Inflammatory macrophage treated with lipopolysaccharide for 1 hour (primary cell): Measurements from ENCODE around the gene HLA-DPB1.

Source experiments
- DNase-seq, 2 donors: peaks; one replicate each; pipeline ENCODE4 v3.0.0-alpha.2; 2020 to 2022

HLA-DPB1 gene

DNA sequence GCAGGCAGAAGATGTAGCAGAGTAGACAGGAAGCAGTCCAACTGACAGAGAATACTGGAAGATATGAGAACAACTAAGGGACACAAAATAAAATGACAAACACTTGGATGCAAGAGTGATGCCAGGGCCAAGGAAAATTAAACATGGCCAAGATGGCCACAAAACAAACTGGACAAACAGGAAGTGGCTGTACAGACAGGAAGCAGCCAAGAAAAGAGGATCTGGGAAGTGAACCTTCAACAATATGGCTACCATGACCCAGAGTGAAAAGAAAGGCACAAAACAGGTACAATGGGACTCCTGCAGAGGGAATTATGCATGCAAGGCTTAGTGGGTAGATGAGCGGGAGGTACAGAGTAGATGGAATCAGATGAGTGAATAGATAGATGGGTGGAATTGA, 29.1 kb downstream of the HLA-DPB1 start:
- no peak for DNase-seq

DNA sequence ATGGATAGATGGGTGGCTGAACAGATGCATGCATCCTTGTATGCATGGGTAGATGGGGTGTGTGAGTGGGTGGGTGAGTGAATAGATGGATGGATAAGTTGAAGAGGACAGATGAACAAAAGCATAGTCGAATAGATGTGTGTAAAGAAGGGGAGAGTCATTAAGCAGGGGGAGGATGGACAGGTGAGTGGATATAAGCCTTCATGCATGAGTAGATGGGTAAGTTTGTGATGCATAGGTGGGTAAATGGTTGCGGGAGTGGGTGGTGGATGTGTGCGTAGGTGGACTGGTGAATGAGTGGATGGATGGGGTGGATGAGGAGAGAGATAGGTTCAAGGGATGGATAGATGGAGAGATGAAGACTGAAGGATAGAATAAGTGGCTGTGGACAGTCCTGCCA, 29.6 kb downstream of the HLA-DPB1 start:
- DNase-seq: no peak

DNA sequence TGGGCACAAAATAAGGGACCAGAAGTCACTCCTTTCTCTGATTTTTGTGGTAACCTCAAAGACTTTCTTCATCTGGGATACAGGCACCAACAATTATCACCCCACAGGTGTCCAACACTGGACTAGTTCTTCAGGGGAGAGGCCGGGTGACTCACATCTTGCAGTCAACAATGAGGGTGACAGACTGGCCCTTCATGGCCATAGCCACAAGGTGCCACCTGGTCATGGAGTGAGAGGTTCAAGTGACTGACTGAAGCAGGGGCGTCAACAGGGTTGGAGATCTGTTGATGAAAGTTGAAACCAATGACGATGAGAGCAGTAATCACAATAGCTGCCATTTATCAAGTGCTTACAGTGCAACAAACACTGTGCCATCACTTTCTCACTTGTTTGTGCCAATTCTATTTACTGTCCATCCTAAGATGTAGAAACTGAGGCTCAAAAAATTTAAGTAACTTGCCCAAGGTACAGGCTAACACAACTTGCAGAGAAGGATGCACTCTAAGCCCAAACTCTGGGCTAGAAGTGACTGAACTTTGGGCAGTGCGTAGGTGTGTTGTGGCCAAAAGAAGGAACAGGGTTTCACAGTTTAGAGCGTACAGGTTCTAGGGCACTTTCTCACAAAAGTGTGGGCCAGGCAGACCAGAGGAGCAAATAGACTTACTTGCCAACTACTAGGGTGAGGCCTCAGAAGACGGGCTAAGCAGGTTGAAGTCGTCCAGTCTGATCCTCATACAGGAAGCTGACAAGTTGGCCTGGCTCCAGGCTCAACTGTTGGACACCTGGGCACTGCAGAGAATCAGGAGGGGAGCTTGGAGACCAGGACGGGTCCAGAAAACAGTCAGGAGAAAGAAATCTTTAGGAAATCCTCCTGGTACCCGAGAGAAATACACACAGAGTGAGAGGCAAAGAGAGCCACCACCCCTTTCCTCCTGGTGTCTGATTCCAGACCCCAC, 30.4 kb downstream of the HLA-DPB1 start:
- no peak for DNase-seq

DNA sequence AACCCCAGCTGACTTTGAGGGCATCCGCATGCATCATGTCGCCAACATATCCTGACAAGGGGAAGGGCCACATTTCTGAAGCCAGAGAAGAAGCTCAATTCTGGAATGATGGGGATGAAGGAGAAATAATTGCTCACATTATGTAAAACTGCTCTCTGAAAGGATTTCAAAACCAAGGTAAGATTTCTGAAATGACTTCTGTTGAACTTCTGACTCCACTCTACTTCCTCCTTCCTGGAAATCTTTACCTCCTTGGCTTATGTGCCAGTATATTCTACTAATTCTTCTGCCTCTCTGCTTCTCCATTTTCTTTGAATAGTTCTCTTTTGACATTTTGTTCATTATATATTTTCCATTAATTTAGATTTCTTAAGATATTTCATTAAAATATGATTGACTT, 31.9 kb downstream of the HLA-DPB1 start:
- DNase-seq: peak; percentile 41 to 48

DNA sequence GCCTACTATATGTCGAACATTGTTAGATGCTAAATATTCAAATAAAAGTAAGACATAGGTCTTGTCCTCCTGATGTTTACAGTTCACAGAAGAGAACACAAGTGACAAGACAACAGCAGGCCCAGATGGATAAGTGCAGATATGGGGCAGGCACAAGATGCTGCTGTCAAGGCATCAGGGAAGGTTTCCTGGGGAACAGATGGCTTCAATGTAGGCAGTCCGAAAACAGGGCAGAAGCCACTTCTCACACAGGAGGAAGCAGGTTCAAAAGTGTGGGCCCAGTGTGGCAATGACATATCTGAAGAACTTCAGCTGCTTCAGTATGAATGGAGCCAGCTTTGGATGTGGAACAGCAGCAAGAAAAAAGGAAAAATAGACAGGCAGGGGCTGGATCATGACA, 32.5 kb downstream of the HLA-DPB1 start:
- no peak for DNase-seq

DNA sequence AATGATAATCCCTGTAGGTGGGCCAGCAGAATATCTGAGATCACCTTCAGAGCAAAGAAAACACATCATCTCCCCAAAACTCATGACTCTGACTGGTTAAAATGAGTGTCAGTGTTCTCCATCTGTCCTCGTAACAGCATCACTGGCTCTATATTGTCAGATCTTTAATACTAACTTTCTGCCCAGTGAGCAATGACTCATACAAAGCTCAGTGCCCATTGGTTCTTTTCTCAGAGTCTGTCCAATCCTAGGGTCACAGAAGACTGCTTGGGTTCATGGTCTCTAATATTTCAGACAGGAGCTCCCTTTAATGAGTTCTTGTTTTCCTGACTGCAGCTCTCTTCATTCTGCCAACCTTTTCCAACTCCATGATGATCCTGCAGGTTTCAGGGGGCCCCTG, 36.4 kb downstream of the HLA-DPB1 start:
- DNase-seq: peak; percentile 66 to 83

DNA sequence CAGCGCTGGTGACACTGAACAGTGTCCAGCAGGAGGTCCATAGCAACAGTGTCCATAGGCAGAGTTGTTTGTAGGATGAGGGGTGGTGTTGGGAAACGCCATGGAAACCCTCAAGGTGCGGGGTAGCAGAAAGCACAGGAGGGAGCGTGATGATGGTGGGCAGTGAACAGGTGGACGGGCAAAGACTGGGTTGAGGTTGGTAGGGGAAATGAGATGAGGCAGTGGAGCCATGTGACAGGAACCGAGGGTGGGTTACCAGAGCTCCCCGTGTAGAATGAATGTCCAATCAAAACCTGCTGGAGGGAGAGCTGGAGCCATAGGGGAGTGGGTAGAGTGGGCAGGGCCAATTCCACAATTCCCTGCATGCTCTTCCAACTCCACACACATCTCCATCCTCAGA, 38.0 kb downstream of the HLA-DPB1 start:
- DNase-seq: no peak

DNA sequence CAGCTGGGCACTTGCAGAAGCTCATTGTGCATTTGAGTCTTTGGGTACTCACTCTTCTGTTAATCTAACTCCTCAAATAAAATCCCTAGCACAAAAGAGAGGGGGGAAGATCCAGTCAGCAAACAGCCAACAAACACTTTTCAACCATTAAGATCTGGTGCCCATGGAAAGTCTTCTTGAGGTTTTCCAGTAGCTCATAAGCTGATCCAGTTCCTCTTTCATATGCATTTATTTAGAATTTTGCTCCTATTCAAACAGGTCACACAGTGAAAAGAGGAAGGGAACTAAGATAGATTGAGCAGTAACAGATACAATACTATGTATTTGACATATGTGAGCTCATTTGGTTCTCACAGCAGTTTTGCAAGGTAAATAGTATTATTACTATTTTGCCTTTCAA, 38.6 kb downstream of the HLA-DPB1 start:
- DNase-seq: peak; percentile 54 to 72

DNA sequence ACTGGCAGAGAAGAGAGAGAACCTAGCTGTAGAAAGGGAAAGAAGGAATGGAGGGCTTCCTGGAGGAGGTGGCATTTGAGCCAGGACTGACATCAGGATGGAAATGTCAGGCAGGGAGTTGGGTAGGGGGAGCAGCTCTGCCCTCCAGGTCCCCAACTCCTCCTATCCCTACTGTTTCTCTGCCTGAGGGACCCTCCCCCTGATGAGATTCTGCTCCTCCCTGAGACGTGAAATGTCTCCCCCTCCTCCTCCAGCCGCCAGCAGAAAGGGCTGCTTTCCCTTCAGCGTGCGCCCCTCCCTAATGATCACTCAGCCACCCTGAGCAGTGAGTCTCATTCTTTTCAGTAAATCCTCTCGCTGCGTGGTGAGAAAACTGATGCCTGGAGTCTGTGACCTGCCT, 40.6 kb downstream of the HLA-DPB1 start:
- DNase-seq: no peak

DNA sequence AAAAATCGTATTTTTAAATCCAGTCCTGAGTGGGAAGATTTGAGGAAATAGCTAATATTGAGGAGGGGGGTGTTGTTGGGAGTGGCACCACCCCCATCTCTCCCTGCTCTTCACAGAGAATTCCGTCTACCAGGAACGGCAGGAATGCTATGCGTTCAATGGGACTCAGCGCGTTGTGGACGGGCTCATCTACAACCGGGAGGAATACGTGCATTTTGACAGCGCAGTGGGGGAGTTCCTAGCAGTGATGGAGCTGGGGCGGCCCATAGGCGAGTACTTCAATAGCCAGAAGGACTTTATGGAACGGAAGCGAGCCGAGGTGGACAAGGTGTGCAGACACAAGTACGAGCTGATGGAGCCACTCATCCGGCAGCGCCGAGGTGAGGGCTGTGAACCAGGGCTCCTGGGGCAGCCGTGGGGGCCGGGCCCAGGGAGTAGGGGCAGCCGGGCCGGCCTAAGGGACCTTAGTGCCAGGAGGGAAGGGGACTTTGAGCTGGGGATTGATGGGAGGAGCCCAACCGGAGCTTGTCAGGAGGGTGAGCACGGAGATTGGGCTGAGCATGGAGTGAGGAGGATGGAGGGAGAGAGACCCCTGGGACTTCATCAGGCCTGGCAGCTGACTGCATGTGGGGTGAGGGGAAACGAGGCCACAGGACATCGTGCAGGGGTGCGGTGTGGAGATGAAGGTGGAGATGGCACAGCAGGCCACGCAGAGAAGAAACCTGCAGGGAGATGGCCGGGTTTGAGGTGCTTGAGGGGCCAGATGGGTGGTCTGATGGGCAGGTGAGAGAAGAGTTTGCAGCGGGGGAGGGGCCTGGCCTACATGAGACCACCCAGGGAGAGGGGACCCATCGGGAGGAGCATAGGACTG, 41.3 kb downstream of the HLA-DPB1 start:
- no peak for DNase-seq

DNA sequence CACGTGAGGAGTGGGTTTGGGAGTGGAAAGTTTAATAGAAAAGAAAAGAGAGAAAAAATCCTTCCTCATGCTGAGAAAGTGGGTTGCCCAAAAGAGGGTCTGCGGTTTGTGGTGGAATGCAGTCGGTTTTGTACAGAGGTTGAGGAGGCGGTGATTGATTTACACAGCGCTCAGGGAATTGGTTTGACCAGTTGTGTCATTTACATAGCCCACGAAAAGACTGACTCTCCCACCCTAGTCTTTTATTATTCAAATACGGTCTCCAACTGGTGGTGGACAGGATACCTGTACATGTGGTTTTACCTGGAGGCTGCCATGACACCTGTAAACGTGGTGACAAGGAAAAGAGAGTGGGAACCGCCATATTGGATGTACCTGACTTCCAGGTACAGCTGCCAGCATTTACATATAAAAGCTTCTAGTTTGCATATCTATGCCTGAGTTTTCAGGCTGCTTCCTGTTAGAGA, 42.1 kb downstream of the HLA-DPB1 start:
- DNase-seq: no peak

DNA sequence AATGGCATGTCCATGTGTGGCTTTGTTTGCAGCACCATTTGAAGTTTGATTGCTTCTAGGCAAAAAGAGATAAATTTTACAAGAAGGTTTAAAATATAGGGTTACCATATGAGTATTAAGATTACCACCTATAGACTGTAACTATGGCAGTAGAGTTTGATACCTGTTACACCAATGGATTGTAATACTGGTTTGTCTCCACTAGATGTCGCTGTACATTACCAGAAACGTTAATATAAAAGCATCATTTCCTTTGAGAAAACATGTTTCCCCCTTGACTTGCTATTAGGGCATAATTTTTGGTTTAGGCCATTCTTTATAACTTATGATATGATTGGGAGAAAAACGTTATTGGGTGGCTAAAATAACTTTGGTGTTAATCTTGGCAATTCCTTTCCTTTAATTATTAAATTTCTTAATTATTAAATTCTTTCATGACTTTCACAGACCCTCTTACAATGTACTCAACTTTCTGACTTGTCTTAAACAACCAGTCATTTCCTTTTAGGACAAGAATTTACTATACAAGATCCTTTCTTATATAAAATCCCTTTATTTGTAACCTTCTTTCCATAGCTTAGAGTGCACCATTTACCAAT, 42.8 kb downstream of the HLA-DPB1 start:
- DNase-seq: peak; percentile 35 to 87

DNA sequence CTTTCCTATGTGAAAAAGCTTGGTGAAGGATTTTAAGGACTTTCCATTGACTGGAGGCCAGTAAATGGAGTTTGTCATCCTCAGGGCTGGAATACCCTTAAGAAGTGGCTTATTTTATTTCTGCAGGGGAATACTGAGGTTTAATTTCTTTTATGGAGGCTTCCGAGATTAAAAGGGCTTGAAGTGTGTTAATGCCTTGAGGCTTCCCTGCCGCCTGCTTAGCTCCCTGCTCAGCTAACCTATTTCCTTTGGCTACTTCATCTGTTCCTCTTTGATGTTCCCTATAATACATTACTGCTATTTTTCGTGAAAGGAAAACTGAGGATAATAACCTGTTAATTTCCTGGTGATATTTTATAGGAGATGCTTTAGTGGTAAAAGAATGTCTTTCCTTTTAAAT, 44.2 kb downstream of the HLA-DPB1 start:
- no peak for DNase-seq

DNA sequence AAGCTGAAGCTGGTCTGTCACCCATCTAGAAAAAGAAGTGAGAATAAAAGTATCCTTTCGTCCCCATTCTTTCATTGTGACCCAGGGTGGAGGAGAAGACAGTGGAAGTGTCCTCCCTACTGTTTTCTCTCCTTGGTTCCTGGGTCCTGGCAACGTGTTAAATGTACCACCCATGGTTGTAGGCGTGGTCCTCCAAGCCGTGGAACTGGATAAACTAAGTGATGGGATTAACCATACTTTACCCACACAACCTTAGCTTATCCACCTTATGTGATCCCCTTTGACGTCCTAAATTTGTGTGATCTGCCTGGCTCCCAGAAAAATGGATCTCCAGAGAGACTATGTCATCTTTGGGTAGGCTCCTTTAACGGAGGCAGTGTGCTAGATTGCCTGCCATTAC, 47.4 kb downstream of the HLA-DPB1 start:
- no peak for DNase-seq

DNA sequence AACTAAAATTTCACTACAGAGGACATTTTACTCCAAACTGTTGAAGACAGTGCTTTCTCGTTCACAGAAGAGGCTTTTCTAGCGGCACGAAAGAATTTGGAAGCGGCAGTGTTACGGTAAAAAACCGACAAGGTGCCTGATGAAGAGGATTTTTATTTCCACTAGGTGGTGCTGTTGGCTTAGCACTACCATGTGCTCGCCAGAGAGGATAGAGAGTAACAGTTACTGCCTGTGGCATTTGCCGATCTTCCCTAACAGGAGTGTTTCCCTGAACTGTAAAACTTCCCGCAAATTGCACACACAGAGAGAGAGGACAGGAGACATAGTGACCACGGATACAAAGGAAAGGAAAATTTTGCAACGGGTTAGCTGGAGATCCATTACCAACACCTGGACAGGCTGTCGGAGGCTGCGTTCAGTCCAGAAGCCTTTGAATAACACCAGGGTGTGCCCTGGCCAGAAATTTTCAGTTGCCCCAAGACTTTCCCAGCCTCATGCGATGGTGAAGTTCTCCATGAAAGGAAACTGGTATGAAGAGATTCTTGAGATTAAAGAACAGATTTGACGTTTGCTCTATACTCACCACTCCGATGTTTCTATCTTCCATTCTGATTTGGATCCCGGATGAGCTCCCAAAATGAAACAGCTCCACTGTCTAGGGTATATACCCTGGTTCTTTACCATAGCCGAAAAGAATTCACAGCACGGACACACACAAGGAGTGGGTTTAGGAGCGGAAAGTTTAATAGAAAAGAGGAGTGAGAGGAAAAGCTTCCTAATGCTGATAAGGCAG, 48.1 kb downstream of the HLA-DPB1 start:
- peak; percentile 40 to 78 for DNase-seq

DNA sequence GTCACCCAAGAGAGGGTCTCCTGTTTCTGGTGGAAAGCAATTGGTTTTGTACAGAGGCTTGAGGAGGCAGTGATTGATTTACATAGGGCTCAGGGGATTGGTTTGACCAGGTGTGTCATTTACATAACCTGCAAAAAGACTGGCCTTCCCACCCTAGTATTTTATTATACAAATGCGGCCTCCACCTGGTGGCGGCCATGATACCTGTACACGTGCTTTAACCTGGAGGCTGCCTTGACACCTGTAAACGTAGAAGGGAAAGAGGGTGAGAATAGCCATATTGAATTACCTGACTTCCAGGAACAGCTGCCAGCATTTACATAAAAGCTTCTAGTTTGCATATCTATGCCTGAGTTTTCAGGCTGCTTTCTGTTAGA, 48.7 kb downstream of the HLA-DPB1 start:
- no peak for DNase-seq

DNA sequence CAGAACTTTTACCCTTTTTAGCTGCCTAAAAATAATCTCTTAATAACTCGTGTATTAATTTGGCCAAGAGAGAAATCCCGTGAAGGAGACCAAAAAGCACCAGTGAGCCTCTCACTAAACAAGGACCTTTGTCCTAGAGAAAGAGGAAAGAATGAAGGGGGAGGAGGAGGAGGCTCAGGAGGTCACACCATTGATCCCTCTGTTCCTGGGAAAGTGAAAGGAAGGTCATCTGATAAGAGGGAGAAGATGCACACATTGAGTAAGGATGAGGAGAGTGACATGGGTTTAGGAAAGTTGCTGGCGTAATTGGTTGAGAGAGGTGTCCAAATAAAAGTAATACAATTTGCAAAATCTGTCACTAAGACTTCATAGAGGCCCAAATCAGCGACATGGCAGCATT, 49.2 kb downstream of the HLA-DPB1 start:
- DNase-seq: no peak

DNA sequence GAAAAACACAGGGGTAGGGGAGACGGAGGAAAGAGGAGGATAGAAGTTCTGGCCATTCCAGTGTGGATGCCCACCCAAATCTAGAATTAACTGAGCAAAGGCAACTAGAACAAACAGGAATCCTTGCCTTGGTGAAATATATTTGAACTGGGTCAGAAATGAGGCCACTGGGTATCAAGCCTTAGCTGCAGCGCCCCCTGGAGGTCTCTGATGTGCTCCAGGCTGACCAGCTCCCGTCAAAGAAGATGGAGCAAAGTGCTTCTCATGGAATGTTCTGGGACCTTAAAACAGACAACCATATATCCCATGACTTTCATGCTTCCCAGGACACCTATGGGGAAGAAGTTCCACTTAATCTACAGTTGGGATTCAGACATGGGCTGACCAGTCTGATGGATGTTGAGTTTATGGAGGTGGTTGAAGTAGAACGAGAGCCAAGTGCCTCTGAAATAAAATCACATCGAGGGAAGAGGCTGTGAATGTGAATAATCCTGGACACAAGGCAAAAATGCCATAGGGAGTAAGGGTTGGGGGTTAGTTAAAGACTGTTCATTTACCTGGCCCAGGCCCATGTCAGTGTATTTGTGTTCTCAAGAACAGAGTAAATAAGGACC, 50.4 kb downstream of the HLA-DPB1 start:
- DNase-seq: peak; percentile 48 to 90

DNA sequence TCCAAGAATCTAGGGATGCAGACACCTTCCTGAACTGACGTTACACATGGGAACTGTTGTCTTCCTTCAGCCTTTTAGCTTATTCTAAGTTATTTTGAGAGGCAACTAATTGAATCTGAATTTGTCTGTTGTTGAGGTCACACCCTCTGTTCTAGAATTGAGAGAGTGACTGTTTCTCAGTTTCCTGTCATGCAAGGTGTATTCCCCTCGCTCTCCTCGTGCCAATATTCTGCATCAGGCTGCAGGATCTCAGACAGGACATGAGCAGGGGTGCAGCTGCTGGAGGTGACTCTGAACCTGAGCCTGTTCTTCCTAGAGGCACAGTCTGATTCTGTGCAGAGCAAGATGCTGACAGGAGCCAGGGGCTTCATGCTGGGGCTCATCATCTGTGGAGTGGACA, 52.5 kb downstream of the HLA-DPB1 start:
- no peak for DNase-seq

DNA sequence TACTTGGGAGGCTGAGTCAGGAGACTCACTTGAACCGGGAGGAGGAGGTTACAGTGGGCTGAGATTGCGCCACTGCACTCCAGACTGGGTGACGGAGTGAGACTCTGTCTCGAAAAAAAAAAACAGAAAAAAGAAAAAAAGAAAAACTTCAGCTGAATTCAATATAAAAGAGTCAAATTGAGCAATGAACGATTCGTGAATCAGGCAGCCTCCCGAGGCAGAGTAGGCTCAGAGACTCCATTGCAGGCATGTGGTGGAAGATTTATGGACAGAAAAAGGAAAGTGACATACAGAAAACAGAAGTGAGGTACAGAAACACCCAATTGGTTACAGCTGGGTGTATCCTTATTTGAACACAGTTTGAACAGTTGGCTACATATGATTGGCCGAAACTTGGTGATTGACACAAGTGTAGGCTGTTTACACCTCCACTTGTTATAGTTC, 56.3 kb downstream of the HLA-DPB1 start:
- DNase-seq: peak; percentile 47 to 65

DNA sequence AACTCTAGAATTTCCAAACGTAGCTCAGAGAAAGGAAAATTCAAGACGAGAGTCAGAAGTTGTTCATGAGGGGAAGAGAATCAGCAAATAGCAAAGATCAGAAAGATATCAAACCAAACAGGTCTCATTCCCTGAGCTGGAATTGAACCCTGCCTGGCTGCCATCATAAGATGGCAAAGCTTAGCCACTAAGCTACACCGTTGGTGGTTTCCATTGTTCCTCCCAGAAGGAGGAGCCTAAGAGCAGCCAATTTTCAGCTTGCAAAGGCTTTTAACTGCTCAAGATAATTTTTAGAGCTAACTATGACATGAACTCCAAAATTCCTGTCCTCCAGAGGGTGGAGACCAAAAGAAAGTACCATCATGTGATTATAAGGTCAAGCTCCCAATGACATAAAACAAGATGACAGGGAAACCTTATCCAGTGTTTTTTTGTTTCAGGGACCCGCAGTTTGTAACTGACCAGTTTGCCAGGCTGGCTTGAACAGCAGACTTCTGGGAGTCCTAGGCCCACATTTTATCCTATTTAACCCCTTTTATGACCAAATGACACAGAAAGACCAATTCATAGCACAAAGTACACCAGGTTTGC, 60.6 kb downstream of the HLA-DPB1 start:
- DNase-seq: peak in 1 of 2 donors; percentile 31
